OCI-LY7 (cell line): ENCODE results near the gene ACAN.

Source experiments
- EZH2phosphoT487 ChIP-seq: fragments of 200-600 bp; sonication (generic); IDR thresholded peaks from 2 replicates; pipeline ENCODE4 v1.6.1; 2018; ENCODE audit warnings: low read depth, borderline replicate concordance, mild to moderate bottlenecking, mixed run types, antibody characterized with exemption, low read length, moderate library complexity, mixed read lengths
- TF ChIP-seq, protein P1 (sequence below): fragments of 200-600 bp; sonication (generic); conservative IDR thresholded peaks from 2 replicates; pipeline ENCODE4 v1.5.1; 2014; ENCODE audit warnings: mild to moderate bottlenecking, antibody characterized with exemption, low read length, moderate library complexity, mixed read lengths

DNA sequence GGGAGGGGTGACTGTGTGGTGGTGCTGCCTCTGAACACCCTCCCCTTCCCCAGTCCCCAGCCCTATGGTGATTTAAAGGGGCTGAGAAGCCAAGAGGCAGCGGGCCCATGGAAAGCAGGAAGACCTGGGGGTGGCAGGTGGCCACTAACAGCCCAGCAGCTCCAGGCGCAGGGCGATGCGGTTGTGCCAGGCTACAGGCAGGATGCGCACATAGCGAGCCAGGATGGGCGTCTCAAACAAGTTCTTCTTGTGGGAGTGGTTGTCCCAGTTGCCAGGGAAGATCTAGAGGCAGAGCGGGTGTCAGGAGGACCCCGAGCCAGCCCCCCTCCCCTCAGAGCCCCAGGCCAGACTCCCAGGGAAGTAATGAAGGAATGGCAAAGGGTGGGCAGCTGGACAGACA, 96.0 kb downstream of the ACAN start:
- TF ChIP-seq, protein P1, sequence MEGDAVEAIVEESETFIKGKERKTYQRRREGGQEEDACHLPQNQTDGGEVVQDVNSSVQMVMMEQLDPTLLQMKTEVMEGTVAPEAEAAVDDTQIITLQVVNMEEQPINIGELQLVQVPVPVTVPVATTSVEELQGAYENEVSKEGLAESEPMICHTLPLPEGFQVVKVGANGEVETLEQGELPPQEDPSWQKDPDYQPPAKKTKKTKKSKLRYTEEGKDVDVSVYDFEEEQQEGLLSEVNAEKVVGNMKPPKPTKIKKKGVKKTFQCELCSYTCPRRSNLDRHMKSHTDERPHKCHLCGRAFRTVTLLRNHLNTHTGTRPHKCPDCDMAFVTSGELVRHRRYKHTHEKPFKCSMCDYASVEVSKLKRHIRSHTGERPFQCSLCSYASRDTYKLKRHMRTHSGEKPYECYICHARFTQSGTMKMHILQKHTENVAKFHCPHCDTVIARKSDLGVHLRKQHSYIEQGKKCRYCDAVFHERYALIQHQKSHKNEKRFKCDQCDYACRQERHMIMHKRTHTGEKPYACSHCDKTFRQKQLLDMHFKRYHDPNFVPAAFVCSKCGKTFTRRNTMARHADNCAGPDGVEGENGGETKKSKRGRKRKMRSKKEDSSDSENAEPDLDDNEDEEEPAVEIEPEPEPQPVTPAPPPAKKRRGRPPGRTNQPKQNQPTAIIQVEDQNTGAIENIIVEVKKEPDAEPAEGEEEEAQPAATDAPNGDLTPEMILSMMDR, result no peak
- no peak for TF ChIP-seq EZH2phosphoT487
